ENCODE data around the gene SZT2. TPM values are rescaled to one million over a fixed set of nuclear protein-coding genes. Genes with fewer than 3 reads are reported as not detected.

Gene SZT2
- total and polyA plus RNA-seq, 10 of the 15 experiments (the other 5 are each of a cell fraction or from before 2014, with no cell fraction given) = 1.4 to 38.3 (median 12.7) TPM

DNA sequence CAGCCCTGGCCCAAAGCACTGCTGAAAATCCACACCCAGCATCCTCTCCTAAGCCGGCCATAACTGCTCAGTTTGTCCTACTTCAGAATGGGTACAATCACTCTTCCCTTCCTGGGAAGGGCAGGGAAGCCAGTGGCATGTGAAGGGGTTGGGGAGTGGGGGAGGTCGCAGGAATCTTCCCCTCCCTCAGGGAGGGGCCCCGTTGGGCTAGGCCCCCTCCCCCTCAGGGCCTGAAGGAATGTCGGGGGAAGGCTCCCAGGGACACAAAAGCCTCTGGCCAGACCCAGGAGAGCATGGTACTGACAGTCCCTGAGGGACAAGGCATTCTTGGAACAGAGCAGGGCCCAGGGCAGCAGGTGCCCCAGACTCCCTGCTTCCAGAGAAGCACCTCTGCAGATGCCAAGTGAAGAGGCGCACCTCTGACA lies 23.1 kb upstream of the SZT2 start:
- Histone ChIP-seq H3K27ac (ENCODE audit: control insufficient read depth, insufficient read depth) (peak overlapping the region; percentile 95), H3K4me3 (peak overlapping the region; percentile 100), H4K20me1 (ENCODE audit: control insufficient read depth, insufficient read depth) (no peaks in the 10 kb centered on the region), H3K36me3 (ENCODE audit: control insufficient read depth in 2 of 2, insufficient read depth in 2 of 2, low read length in 1 of 2) (peaks cover 10 to 18% of the 10 kb centered on the region in 2 experiments), H3K27me3 (replicated peaks in 1 of 2; ENCODE audit: control insufficient read depth in 2 of 2, insufficient read depth in 2 of 2, low read length in 1 of 2) (no peaks in the 10 kb centered on the region), H3K9ac (ENCODE audit: control insufficient read depth, insufficient read depth, low read length) (peak overlapping the region; percentile 96), H3K4me1 (ENCODE audit: control insufficient read depth, insufficient read depth, low read length) (peaks cover 8% of the 10 kb centered on the region), H2AFZ (ENCODE audit: control insufficient read depth, low read depth, low read length) (no peak overlapping the region), H3K4me2 (ENCODE audit: control insufficient read depth, insufficient read depth) (peak overlapping the region; percentile 94), H3K9me3 (replicated peaks; ENCODE audit: control insufficient read depth, insufficient read depth, low read length) (no peaks in the 10 kb centered on the region), H3K79me2 (ENCODE audit: control insufficient read depth, insufficient read depth, low read length) (peaks cover 39% of the 10 kb centered on the region)
- BruUV-seq (replicated peaks) = no TSS peak
- 3% methylated on average over 4 of the region's 5 CpGs for WGBS (ENCODE audit: insufficient coverage, insufficient replicate concordance, low lambda C conversion rate, missing lambda C conversion rate)
- in situ Hi-C loops (cut with MboI) = no loop called here
- no peak for TF ChIP-seq KDM1A (IDR thresholded peaks at IDR 0.05; ENCODE audit: borderline replicate concordance)
- no peak for TF ChIP-seq MTA2 (IDR thresholded peaks at IDR 0.05; ENCODE audit: low read depth)
- TF ChIP-seq SRF (IDR thresholded peaks at IDR 0.05; ENCODE audit: low read depth in 2 of 2, low read length in 2 of 2) = no peak
- TF ChIP-seq NFXL1 (IDR thresholded peaks at IDR 0.05; ENCODE audit: borderline replicate concordance) = no peak
- TF ChIP-seq, protein P1, sequence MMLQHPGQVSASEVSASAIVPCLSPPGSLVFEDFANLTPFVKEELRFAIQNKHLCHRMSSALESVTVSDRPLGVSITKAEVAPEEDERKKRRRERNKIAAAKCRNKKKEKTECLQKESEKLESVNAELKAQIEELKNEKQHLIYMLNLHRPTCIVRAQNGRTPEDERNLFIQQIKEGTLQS (IDR thresholded peaks at IDR 0.05; ENCODE audit: borderline replicate concordance, extremely low read depth, low read depth, low read length) = no peak
- no peak for TF ChIP-seq RB1 (IDR thresholded peaks at IDR 0.05; ENCODE audit: borderline replicate concordance)
- TF ChIP-seq, protein P2, sequence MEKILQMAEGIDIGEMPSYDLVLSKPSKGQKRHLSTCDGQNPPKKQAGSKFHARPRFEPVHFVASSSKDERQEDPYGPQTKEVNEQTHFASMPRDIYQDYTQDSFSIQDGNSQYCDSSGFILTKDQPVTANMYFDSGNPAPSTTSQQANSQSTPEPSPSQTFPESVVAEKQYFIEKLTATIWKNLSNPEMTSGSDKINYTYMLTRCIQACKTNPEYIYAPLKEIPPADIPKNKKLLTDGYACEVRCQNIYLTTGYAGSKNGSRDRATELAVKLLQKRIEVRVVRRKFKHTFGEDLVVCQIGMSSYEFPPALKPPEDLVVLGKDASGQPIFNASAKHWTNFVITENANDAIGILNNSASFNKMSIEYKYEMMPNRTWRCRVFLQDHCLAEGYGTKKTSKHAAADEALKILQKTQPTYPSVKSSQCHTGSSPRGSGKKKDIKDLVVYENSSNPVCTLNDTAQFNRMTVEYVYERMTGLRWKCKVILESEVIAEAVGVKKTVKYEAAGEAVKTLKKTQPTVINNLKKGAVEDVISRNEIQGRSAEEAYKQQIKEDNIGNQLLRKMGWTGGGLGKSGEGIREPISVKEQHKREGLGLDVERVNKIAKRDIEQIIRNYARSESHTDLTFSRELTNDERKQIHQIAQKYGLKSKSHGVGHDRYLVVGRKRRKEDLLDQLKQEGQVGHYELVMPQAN (conservative IDR thresholded peaks at IDR 0.05) = no peak
- TF ChIP-seq, protein P3, sequence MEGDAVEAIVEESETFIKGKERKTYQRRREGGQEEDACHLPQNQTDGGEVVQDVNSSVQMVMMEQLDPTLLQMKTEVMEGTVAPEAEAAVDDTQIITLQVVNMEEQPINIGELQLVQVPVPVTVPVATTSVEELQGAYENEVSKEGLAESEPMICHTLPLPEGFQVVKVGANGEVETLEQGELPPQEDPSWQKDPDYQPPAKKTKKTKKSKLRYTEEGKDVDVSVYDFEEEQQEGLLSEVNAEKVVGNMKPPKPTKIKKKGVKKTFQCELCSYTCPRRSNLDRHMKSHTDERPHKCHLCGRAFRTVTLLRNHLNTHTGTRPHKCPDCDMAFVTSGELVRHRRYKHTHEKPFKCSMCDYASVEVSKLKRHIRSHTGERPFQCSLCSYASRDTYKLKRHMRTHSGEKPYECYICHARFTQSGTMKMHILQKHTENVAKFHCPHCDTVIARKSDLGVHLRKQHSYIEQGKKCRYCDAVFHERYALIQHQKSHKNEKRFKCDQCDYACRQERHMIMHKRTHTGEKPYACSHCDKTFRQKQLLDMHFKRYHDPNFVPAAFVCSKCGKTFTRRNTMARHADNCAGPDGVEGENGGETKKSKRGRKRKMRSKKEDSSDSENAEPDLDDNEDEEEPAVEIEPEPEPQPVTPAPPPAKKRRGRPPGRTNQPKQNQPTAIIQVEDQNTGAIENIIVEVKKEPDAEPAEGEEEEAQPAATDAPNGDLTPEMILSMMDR (IDR thresholded peaks at IDR 0.05 in 2 of 3, conservative IDR thresholded peaks at IDR 0.05 in 1 of 3; ENCODE audit: control insufficient read depth in 2 of 3, extremely low read depth in 1 of 3, insufficient read depth in 1 of 3, low read depth in 3 of 3, low read length in 3 of 3) = no peak
- TF ChIP-seq NR2C2 (IDR thresholded peaks at IDR 0.05; ENCODE audit: borderline replicate concordance, control insufficient read depth, insufficient read length, low read depth) = no peak
- TF ChIP-seq ZNF622 (IDR thresholded peaks at IDR 0.05) = no peak
- DNase-seq (ENCODE audit: low read depth, low spot score) = no peak
- no peak for FAIRE-seq
- no peak; the same call in 2 of the 3 replicates for ATAC-seq
- CTCF ChIA-PET = interaction anchor here (1.2 to 2.4 kb wide), 2 partner anchors 8 to 128 kb away, joined by 3 to 10 read pairs; partner anchors contain the start of gene CDC20
- intact Hi-C loops (cut with micrococcal nuclease; ENCODE audit: unreplicated experiment) = loop anchor here (5.0 kb wide), 1 partner anchor 69 kb away; no protein-coding TSS in a partner anchor
- RAD21 ChIA-PET (ENCODE audit: unreplicated experiment) = interaction anchor here (3.0 kb wide), 1 partner anchor 8 kb away, joined by 15 read pairs; the partner anchor contains the start of gene CDC20
- POLR2A ChIA-PET = interaction anchor here (0.6 to 2.5 kb wide), 5 partner anchors 9 to 949 kb away, joined by 3 to 25 read pairs (median 5); partner anchors contain the start of genes CDC20 and HYI
- SMC1A ChIA-PET (ENCODE audit: uncharacterized antibody, unreplicated experiment) = interaction anchor here (1.2 to 5.0 kb wide), 2 partner anchors 24 to 127 kb away, joined by 3 to 24 read pairs; partner anchors contain the start of gene SZT2

All from GM12878 (cell line).